Activated naive CD4-positive, alpha-beta T cell treated with Interleukin-2 at 50 U/mL for 16 hours (primary cell): ENCODE results near the gene RAB3IL1.

Experiments
- DNase-seq: peaks from one replicate; pipeline ENCODE4 v3.0.0-alpha.2; 2020

The RAB3IL1 gene

DNA sequence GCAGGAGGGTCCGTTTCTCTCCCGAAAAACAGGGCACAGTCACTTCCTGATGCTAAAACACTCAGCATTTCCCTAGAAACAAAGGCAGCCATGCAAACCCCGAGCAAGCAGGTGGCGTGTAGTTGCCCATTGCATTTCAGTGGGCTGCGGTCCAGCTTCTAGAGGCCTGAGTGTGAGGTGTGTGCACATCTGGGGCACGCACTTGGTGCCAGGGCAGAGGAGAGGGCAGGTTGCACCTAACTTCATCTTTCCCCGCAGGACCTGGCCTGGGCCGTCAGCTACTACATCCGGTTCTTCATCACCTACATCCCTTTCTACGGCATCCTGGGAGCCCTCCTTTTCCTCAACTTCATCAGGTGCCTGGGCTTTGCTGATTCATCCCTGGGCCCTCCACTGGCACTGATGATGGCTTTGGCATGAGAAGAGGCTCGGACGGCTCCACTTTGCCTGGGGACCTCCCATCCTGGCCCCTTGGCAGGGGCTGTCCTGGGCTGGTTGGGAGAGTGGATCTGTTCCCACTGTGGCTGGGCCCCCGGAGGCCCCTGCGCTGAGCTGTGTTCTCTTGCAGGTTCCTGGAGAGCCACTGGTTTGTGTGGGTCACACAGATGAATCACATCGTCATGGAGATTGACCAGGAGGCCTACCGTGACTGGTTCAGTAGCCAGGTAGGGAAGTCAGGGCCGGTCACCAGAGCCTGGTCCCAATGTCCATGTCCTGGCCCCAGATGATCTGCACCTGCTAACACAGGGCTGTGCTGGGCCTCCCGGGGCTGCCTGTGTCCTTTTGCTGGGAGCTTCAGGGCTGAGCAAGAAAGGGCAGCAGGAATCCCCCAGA, 54.4 kb downstream of the RAB3IL1 start:
- DNase-seq, result no peak

DNA sequence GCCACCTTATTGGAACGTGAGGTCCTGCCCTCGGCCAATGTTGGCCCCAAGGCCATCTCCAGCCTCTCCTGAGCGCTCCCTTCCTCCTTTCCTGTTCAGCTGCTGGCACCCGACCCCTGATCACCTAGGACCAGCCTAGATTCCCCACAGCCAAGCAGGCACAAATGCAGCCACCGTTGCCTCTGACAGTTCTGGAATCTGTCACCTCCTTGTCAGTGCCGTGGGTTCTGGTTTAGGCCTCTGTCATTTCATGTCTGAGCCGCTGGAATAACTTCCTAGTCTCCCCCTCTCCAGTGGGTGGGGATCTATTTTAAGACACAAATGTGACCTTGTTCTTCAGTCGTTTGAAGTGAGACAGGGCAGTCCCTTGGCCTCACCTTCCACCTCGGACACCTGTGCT, 55.7 kb downstream of the RAB3IL1 start:
- no peak for DNase-seq

DNA sequence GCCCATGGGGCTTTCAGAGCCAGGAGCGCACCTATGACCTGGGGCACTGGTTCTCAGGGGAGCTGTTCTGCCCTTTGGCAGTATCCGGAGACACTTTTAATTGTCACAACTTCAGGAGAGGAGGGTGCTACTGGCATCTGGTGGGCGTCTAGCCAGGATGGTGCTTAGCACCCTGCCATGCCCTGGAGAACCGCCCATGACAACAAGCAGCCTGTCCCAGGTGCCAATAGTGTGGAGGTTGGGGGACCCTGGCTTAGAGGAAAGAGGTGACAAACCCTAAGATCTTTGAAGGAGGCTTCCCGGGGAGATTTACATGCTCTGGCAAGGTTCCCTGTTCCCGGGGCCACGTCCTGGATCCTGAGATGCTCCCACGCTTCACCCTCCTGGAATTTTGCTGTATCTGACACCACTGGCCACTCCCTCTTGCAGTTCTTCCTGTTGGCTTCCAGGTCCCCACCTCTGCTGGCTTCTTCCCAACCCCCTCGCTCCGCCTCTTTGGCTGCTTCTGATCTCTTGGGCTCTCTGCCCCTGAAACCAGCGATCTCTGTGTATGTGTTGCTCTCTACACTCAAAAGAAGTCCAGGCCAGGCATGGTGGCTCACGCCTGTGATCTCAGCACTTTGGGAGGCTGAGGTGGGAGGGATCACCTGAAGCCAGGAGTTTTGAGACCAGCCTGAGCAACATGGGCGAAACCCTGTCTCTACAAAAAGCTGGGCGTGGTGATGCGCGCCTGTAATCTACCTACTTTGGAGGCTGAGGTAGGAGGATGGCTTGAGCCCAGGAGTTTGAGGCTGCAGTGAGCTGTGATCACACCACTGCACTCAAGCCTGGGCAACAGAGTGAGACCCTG, 57.1 kb downstream of the RAB3IL1 start:
- DNase-seq, result no peak

DNA sequence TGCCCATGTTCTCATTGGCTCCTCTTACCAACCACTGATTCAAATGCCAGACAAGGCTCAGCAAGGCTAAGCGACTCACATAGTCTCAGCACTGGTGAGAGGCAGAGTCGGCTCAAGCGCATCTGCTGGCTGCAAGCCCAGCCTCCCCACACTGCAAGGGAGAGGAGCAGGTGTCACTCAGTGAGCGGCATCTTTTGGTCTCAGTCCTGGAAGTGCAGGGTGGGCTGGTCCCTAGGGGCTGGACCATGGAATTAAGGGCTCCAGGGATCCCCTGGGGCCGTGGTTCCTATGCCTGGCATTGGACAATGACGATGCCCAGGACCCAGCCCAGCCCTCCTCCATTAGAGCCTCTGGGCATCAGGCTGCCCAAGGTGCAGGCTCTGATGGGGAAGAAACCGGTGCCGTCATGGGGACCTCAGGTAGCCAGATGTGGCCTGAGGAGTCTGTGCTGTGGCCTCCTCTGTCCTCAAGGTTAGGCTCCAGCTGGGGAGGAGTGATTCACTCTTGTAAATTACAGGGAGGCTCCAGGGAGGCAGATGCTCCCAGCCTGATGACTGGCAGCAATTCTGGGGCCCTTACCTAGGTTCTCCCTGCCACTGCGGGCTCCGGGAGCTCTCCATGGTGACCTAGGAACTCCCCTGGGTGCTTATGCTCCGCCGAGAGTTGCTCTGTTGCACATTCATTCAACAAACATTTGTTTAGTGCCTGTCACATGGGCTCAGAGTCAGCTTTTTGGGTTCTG, 61.3 kb downstream of the RAB3IL1 start:
- no peak for DNase-seq

DNA sequence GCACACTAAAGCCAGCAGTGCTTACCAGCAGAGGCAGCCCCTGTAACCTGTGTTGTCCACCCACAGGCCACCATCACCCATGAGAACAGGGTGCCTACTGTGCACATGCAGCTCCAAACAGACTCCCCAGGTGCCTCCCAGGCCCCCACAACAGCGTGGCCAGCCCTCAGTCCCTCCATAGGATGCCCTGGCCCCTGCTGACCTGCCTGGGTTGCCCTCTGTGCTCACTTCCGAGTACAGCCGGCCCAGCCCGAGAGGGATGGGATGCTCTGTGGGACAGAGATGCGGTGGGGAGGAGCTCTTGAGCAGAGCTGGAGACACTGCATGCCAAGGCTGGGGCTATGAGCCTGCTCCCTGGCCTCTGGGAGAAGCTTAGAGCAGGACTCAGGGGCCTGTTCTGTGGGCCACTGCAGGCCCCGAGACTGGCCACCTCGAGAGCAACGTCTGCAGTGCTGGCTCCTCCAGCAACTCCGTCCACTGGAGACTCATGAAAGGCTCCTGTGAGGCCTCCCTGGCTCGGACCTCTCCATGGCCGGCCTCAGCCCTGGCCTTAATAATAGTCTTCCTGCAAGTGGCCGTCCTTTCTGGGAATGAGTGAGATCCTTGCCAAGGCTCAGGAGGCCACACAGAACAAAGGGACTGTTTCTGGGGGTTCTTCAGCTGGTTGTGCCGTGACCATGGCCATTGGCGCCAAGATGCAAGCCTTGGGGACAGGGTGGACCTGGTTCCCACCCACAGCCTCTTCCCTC, 62.2 kb downstream of the RAB3IL1 start:
- DNase-seq, result no peak

DNA sequence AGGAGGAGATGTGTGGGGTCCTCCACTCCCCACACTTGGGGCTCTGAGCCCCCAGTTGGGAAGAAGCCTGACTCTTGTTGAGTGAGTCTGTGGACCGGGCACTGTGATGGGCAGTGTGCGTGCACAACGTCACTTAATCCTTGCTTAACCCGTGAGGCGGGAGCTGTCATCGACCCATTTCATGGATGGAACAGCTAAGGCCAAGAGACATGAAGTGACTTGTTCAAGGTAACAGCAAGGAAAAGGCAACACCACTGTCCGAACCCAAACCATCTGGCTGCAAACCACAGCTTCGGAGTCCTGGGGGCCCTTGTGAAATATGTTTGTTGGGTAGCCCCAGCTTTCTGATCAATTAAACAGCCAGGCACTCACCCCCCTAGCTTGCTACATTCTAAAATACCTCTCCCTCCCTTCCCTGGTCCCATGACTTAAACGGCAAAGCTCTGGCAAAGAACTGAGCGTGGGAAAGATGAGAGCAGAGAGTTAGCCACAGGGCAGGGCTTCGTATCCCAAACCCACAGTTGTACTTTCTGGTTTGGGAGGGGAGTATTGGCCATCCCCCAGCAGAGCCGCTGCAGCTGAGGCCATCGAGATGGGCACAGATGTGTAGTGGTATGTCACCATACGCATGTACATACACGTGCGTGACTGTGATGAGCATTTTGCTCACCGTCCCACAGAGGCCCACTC, 63.0 kb downstream of the RAB3IL1 start:
- DNase-seq, result no peak

DNA sequence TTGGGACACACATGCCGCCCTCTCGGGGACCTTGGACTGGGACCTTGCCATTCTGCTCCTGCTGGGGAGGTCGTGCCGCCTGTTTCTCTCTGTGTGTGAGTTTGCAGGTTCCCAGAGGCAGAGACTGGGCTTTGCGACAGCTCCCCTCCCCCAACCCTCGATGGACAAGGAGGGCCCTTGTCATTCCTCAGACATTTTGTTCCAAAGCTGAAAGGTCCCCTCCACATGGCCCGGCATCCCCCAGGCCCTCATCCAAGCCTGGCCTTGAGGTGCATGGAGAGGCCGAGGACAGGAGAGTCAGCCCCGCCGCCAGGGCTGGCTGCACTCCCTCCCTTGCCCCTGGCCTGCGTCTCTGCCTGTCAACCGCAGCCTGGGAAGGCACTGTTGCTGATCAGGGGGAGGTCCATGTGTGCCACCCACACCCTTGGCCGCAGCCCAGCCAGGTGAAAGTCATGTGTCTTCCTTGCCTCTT, 63.6 kb downstream of the RAB3IL1 start:
- DNase-seq, result no peak

DNA sequence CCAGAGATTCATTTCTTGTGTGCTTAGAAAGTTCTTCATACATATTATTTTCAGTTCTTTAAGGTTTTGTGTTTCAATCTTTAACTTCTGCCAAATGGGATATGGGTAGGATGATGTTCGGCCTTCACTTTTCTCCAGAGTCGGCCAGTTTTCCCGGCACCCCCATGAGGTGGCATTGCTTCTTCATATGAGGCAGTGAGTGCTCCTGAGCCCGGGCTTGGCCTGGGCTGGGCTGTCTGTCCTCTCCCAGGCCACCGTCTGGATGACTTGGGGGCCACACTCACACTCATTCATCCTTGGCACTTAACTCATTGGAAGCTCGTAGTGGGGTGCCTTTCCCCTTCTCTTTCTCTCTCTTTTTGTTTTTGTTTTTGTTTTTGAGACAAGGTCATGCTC, 65.5 kb downstream of the RAB3IL1 start:
- no peak for DNase-seq

DNA sequence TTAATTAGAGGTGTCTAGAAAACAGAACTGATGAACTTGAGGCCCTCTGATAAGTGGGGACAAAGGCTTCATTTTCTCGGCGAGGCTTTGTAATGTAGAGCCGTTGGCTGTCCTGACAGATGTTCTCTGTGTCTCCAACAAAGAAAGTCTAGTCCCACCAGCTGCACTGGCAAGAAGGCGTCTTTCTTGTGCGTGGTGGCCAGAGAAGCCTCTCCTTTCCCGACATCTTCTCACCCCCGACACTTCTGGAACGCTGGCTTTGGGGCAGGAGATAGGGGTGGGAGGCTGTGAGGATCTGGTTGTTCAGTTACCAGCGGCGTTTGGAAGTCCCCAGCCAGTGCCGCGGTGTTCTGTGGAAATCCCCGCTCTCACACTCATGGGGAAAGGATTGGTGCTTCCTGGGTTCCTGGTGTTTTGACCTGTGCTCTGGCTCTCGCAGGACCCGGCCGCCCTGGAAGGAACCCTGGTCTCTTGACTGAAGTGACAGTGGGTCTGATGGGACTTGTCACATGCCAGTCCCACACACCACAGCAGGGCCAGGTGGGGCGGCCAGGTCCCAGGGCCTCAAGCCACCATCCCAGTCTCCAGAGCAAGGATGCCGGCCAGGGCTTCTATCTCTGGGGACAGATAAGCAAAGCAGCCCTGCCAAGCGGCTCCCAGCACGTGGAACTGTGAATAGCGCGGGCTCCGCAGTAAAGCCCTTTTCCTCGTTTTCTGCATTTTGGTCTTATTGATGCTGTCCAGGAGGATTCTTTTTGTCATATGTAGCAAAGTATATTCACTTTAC, 66.1 kb downstream of the RAB3IL1 start:
- DNase-seq, result no peak

DNA sequence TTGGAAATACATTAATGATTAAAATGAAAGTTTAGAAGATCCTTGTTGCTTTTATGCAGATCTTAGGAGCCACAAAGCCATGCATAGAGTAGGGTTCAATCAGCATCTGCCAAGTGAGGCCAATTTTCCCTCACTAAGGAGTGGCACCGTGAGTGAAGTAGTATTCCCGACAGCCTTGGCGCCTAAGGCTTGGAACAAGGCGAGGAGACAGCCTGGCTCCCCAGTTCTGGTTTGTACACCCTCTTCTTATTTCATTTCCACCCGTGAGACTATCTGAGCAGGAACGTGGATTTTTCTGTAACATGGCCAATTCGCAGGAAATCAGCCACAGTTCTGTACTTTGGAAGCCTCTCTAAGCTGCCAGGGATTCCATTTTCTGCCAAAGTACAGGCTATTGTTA, 66.7 kb downstream of the RAB3IL1 start:
- no peak for DNase-seq

DNA sequence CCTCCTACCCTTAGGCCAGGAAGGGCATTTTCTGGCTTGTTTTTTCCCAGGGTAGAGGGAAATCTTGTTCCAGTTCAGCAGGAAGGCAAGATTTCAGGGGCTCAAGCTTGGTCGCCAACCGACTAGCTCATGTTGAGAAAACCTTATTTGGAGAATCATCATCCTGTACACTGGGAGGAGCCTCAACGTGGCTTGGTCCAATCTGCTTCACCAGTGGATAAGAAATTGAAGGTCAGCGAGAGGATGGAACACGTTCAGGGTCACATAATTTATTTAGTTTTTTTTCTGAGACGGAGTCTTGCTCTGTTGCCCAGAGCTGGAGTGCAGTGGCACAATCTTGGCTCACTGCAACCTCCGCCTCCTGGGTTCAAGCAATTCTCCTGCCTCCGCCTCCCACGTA, 68.7 kb downstream of the RAB3IL1 start:
- no peak for DNase-seq

DNA sequence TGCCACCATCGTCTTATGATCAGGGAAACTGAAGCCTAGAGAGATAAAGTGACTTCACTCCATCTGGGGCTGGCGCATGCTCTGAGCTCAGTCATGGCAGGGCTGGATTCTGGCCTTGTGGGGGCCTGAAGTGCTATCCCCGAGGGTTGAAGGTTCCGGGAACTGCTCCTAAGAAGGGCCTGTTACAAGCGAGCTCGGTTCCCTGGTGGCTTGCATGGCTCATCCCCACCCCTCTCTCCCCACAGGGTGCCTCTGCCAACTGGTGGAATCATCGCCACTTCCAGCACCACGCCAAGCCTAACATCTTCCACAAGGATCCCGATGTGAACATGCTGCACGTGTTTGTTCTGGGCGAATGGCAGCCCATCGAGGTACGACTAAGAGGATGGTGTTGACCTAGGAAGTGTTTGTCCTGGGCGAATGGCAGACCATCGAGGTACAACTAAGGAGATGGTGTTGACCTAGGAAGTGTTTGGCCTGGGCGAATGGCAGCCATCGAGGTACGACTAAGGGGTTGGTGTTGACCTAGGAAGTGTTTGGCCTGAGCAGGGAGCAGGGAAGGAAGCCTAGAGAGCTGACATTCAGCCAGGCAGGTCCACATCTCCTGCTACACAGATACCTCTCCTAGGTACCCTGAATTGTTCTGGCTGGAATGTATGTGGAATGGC, 69.3 kb downstream of the RAB3IL1 start:
- DNase-seq, result no peak
